HG03025 (cell line): ENCODE data around the gene ATAD3A.

Experiments used
- ATAC-seq: cut with Tn5 transposase; IDR thresholded peaks from one replicate; pipeline ENCODE4 v1.9.1; 2021; ENCODE audit warnings: mild to moderate bottlenecking, moderate library complexity; ENCODE audit not compliant: unreplicated experiment, low FRiP score

The ATAD3A gene

GRCh38 chr1:1537626-1538250 is 25.8 kb downstream of the ATAD3A start:
- no peak for ATAC-seq

GRCh38 chr1:1538334-1538733 is 26.4 kb downstream of the ATAD3A start:
- ATAC-seq = no peak

- no peak for ATAC-seq
Measured at GRCh38 chr1:1538989-1539309, 27.0 kb downstream of the ATAD3A start.

- ATAC-seq = no peak
Measured at GRCh38 chr1:1539310-1540089, 27.5 kb downstream of the ATAD3A start.

- ATAC-seq = no peak
Measured at GRCh38 chr1:1540090-1540817, 28.3 kb downstream of the ATAD3A start, which contains the start of gene TMEM240. TSS of gene TMEM240 (minus strand) at chr1:1540624. CDS start at chr1:1540346, 278 bp downstream.

GRCh38 chr1:1540818-1541628 is 29.1 kb downstream of the ATAD3A start:
- ATAC-seq = no peak

GRCh38 chr1:1541956-1542765 is 30.2 kb downstream of the ATAD3A start:
- no peak for ATAC-seq

- ATAC-seq = no peak
Measured at GRCh38 chr1:1542766-1543705, 31.1 kb downstream of the ATAD3A start.

- no peak for ATAC-seq
Measured at GRCh38 chr1:1543706-1544099, 31.7 kb downstream of the ATAD3A start.

GRCh38 chr1:1544544-1544943 is 32.6 kb downstream of the ATAD3A start:
- ATAC-seq = no peak

GRCh38 chr1:1545946-1546737 is 34.2 kb downstream of the ATAD3A start:
- no peak for ATAC-seq

- ATAC-seq = no peak
Measured at GRCh38 chr1:1547011-1547410, 35.0 kb downstream of the ATAD3A start.

- no peak for ATAC-seq
Measured at GRCh38 chr1:1547476-1547875, 35.5 kb downstream of the ATAD3A start.

- ATAC-seq = no peak
Measured at GRCh38 chr1:1548591-1548990, 36.6 kb downstream of the ATAD3A start.

- no peak for ATAC-seq
Measured at GRCh38 chr1:1550087-1550486, 38.1 kb downstream of the ATAD3A start.

GRCh38 chr1:1550591-1551432 is 38.9 kb downstream of the ATAD3A start:
- no peak for ATAC-seq
